Endothelial cell of umbilical vein (primary cell): Measurements from ENCODE around the gene PLAGL2.

Experiments
- CTCF ChIP-seq, 2 donors: IDR thresholded peaks; 1 replicate in 1 of 2; 2 replicates in 1 of 2; pipeline ENCODE4 v1.5.1; 2011; ENCODE audit warnings: low read length in 2 of 2, mild to moderate bottlenecking in 2 of 2, moderate library complexity in 2 of 2, control low read depth in 1 of 2, inconsistent platforms in 1 of 2, low read depth in 1 of 2; ENCODE audit not compliant: insufficient read depth in 1 of 2; ENCODE audit errors: extremely low read depth in 1 of 2
- EZH2 ChIP-seq: IDR thresholded peaks from 2 replicates; pipeline ENCODE4 v1.6.1; 2012; ENCODE audit warnings: borderline replicate concordance, low read depth, mild to moderate bottlenecking, moderate library complexity, low read length, inconsistent platforms; ENCODE audit not compliant: severe bottlenecking
- GATA2 ChIP-seq: IDR thresholded peaks from 2 replicates; pipeline ENCODE4 v1.7.0; 2011; ENCODE audit warnings: low read depth, mild to moderate bottlenecking, moderate library complexity, mixed read lengths, low read length; ENCODE audit not compliant: insufficient read length, insufficient read depth
- MYC ChIP-seq: IDR thresholded peaks from one replicate; pipeline ENCODE4 v1.6.1; 2011; ENCODE audit warnings: mild to moderate bottlenecking, low read depth, low read length
- POLR2A ChIP-seq: IDR thresholded peaks from 2 replicates; pipeline ENCODE4 v1.6.1; 2012; ENCODE audit warnings: low read depth, mild to moderate bottlenecking, control low read depth, low read length
- POLR2AphosphoS5 ChIP-seq: IDR thresholded peaks from 2 replicates; pipeline ENCODE4 v1.6.1; 2012; ENCODE audit warnings: low read depth, mild to moderate bottlenecking, control low read depth, low read length, moderate library complexity; ENCODE audit not compliant: insufficient read depth
- TF ChIP-seq, protein P1 (sequence below): IDR thresholded peaks from 2 replicates; pipeline ENCODE4 v1.6.1; 2011; ENCODE audit not compliant: insufficient read depth, insufficient read length

GRCh38 chr20:32204205-32205109 lies 3.1 kb downstream of the PLAGL2 start:
- TF ChIP-seq POLR2A, result no peak
- TF ChIP-seq CTCF (IDR thresholded peaks at IDR 0.05; ENCODE audit: extremely low read depth in 1 of 2, insufficient read depth in 1 of 2, low read depth in 1 of 2, low read length in 2 of 2), result no peak
- no peak for TF ChIP-seq EZH2
- no peak for TF ChIP-seq POLR2AphosphoS5
- TF ChIP-seq MYC, result no peak
- TF ChIP-seq, protein P1, sequence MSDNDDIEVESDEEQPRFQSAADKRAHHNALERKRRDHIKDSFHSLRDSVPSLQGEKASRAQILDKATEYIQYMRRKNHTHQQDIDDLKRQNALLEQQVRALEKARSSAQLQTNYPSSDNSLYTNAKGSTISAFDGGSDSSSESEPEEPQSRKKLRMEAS, result no peak
- no peak for TF ChIP-seq GATA2
